T-cell (primary cell): ENCODE measurements around the gene ARHGAP6. TPM values are rescaled to one million over a fixed set of nuclear protein-coding genes. Genes with fewer than 3 reads are reported as not detected.

Experiments used
- ATAC-seq, 4 experiments: fragments of 200-7000 bp in 3 of 4; fragments of 150-1000 bp in 1 of 4; cut with Tn5 transposase; replicated peaks in 1 of 4; 1 replicate in 3 of 4; 2 replicates in 1 of 4; pipeline ENCODE4 v1.10.0; 2021; ENCODE audit warnings: moderate library complexity in 3 of 4, mild to moderate bottlenecking in 2 of 4, moderate number of reproducible peaks in 1 of 4
- CTCF ChIA-PET, 2 donors: fragments of 300-600 bp; sonication (Branson Sonifier 250); formaldehyde crosslinking; loops; one replicate each; lab custom pipeline; 2022; ENCODE audit warnings: antibody characterized with exemption in 2 of 2; lab: Charles Lee
- POLR2A ChIA-PET, 2 donors: fragments of 300-600 bp; sonication (Branson Sonifier 250); formaldehyde crosslinking; loops; one replicate each; lab custom pipeline; 2022; ENCODE audit warnings: antibody characterized with exemption in 2 of 2; lab: Charles Lee
- DNase-seq, 35 experiments: peaks; one replicate each; pipeline versions ENCODE4 v3.0.0 to v3.0.0-alpha.2; 2013 to 2023
- H3K27ac ChIP-seq: one replicate; pipeline ENCODE4 v1.5.1; 2013; ENCODE audit warnings: low read length
- H3K27me3 ChIP-seq, 2 experiments: replicated peaks in 1 of 2; 1 replicate in 1 of 2; 2 replicates in 1 of 2; pipeline versions ENCODE4 v1.6.1 to v1.7.0; 2013; ENCODE audit warnings: low read length in 1 of 2, mixed read lengths in 1 of 2; ENCODE audit not compliant: control insufficient read depth in 2 of 2, insufficient read depth in 2 of 2; ENCODE audit errors: extremely low read depth in 1 of 2
- H3K36me3 ChIP-seq, 2 donors: 1 replicate in 1 of 2; 2 replicates in 1 of 2; pipeline versions ENCODE4 v1.6.1 to v1.7.0; 2013; ENCODE audit warnings: low read length in 1 of 2; ENCODE audit not compliant: control insufficient read depth in 2 of 2, insufficient read depth in 1 of 2; ENCODE audit errors: extremely low read depth in 1 of 2
- H3K4me1 ChIP-seq, 2 experiments: 1 replicate in 1 of 2; 2 replicates in 1 of 2; pipeline versions ENCODE4 v1.6.1 to v1.7.0; 2013; ENCODE audit warnings: low read length in 2 of 2, mixed read lengths in 1 of 2; ENCODE audit not compliant: insufficient read depth in 2 of 2, control insufficient read depth in 1 of 2; ENCODE audit errors: extremely low read depth in 1 of 2
- H3K4me3 ChIP-seq, 2 donors: 1 replicate in 1 of 2; 2 replicates in 1 of 2; pipeline versions ENCODE4 v1.5.1 to v1.7.0; 2013; ENCODE audit warnings: mild to moderate bottlenecking in 2 of 2, low read length in 1 of 2, moderate library complexity in 1 of 2; ENCODE audit not compliant: control insufficient read depth in 1 of 2; ENCODE audit errors: extremely low read depth in 1 of 2
- H3K9me3 ChIP-seq: 2 replicates; pipeline ENCODE4 v1.7.0; 2013
- H3K27ac Mint-ChIP-seq, 2 donors: one replicate each; pipeline ENCODE4 v1.8.0; 2020 to 2021; ENCODE audit warnings: mild to moderate bottlenecking in 2 of 2, mixed read lengths in 2 of 2
- H3K27me3 Mint-ChIP-seq, 2 donors: one replicate each; pipeline ENCODE4 v1.8.0; 2021 to 2022; ENCODE audit warnings: mixed read lengths in 2 of 2
- H3K36me3 Mint-ChIP-seq: one replicate; pipeline ENCODE4 v1.8.0; 2021; ENCODE audit warnings: mixed read lengths
- H3K4me1 Mint-ChIP-seq, 3 donors: one replicate each; pipeline ENCODE4 v1.8.0; 2020 to 2022; ENCODE audit warnings: mixed read lengths in 3 of 3, mild to moderate bottlenecking in 1 of 3
- H3K4me3 Mint-ChIP-seq, 3 donors: one replicate each; pipeline ENCODE4 v1.8.0; 2020 to 2022; ENCODE audit warnings: mild to moderate bottlenecking in 3 of 3, mixed read lengths in 3 of 3, moderate library complexity in 3 of 3
- H3K9me3 Mint-ChIP-seq, 3 donors: one replicate each; pipeline ENCODE4 v1.8.0; 2020 to 2022; ENCODE audit warnings: mixed read lengths in 3 of 3
- WGBS: methylation state at CpG from one replicate; pipeline ENCODE4 v1.1.5; 2013; ENCODE audit warnings: missing lambda C conversion rate; ENCODE audit not compliant: insufficient coverage; 5-methylcytosine and 5-hydroxymethylcytosine counted together
- total RNA-seq, 35 experiments: library from RNA in 6 of 35; stranded (reverse) in 6 of 35; fragments of 120-200 nt in 1 of 35; gene quantifications; one replicate each; pipeline versions ENCODE4 v1.2.1 to v1.2.4 and lab custom pipeline; 2013 to 2026

ARHGAP6 gene
- total RNA-seq, 5 donors from 2014 or later (not counting 1 experiment from before 2014, with no cell fraction given): 0.09 to 0.13 (median 0.12) TPM; not detected in 2

GRCh38 chrX:11553594-11553993 is 112.1 kb downstream of the ARHGAP6 start:
- Histone ChIP-seq H3K27ac (no peak overlapping the region), H3K36me3 (no peaks in the 10 kb centered on the region), H3K4me3 (no peak overlapping the region), H3K4me1 (no peaks in the 10 kb centered on the region), H3K27me3 (no peaks in the 10 kb centered on the region), H3K9me3 (no peaks in the 10 kb centered on the region)
- Mint-ChIP-seq H3K4me1 (no peaks in the 10 kb centered on the region), H3K9me3 (no peaks in the 10 kb centered on the region), H3K27me3 (peaks cover 9 to 47% of the 10 kb centered on the region in 2 donors), H3K36me3 (no peaks in the 10 kb centered on the region), H3K4me3 (no peak overlapping the region), H3K27ac (no peak overlapping the region)
- ChIA-PET POLR2A (no interaction called here), CTCF (no interaction called here)
- WGBS: no CpG with 5 or more reads among the region's 1 CpG
- ATAC-seq (no peak), DNase-seq (no peak)

- POLR2A ChIA-PET: no interaction called here
- no peaks in the 10 kb centered on the region for H3K9me3 Mint-ChIP-seq
- no peaks in the 10 kb centered on the region for H3K36me3 Mint-ChIP-seq
- H3K4me3 ChIP-seq: no peak overlapping the region
- no peaks in the 10 kb centered on the region for H3K4me1 ChIP-seq
- H3K27me3 ChIP-seq: no peaks in the 10 kb centered on the region
- peaks cover 9 to 38% of the 10 kb centered on the region in 2 donors for H3K27me3 Mint-ChIP-seq
- H3K27ac ChIP-seq: no peak overlapping the region
- DNase-seq (no peak), ATAC-seq (no peak)
- H3K4me1 Mint-ChIP-seq: no peaks in the 10 kb centered on the region
- no peaks in the 10 kb centered on the region for H3K36me3 ChIP-seq
- no peak overlapping the region for H3K4me3 Mint-ChIP-seq
- no peak overlapping the region for H3K27ac Mint-ChIP-seq
- WGBS: no CpG with 5 or more reads among the region's 1 CpG
- CTCF ChIA-PET: no interaction called here
- no peaks in the 10 kb centered on the region for H3K9me3 ChIP-seq
Measured at GRCh38 chrX:11551151-11551550, 114.6 kb downstream of the ARHGAP6 start.

- H3K9me3 Mint-ChIP-seq: no peaks in the 10 kb centered on the region
- no peaks in the 10 kb centered on the region for H3K4me1 ChIP-seq
- no CpG with 5 or more reads among the region's 2 CpGs for WGBS
- no peaks in the 10 kb centered on the region for H3K9me3 ChIP-seq
- DNase-seq: no peak
- no peaks in the 10 kb centered on the region for H3K36me3 Mint-ChIP-seq
- H3K36me3 ChIP-seq: no peaks in the 10 kb centered on the region
- H3K4me3 ChIP-seq: no peak overlapping the region
- ChIA-PET POLR2A (no interaction called here), CTCF (no interaction called here)
- H3K27me3 Mint-ChIP-seq: peaks cover 0 to 25% of the 10 kb centered on the region in 2 donors
- no peaks in the 10 kb centered on the region for H3K4me1 Mint-ChIP-seq
- no peak for ATAC-seq
- no peak overlapping the region for H3K4me3 Mint-ChIP-seq
- no peak overlapping the region for H3K27ac ChIP-seq
- no peak overlapping the region for H3K27ac Mint-ChIP-seq
- H3K27me3 ChIP-seq: no peaks in the 10 kb centered on the region
Measured at GRCh38 chrX:11546917-11547316, 118.8 kb downstream of the ARHGAP6 start.

- H3K36me3 ChIP-seq: no peaks in the 10 kb centered on the region
- WGBS: no CpG with 5 or more reads among the region's 1 CpG
- H3K4me1 Mint-ChIP-seq: no peaks in the 10 kb centered on the region
- ATAC-seq (peak in 1 of 4 experiments; percentile 36), DNase-seq (no peak)
- no peaks in the 10 kb centered on the region for H3K9me3 Mint-ChIP-seq
- peaks cover 1 to 33% of the 10 kb centered on the region in 2 donors for H3K27me3 Mint-ChIP-seq
- no peak overlapping the region for H3K27ac Mint-ChIP-seq
- H3K9me3 ChIP-seq: no peaks in the 10 kb centered on the region
- no peak overlapping the region for H3K4me3 Mint-ChIP-seq
- H3K4me3 ChIP-seq: no peak overlapping the region
- H3K4me1 ChIP-seq: no peaks in the 10 kb centered on the region
- CTCF ChIA-PET: interaction anchor here in 1 of 2 donors (0.6 kb wide), 1 partner anchor 253 kb away, joined by 4 read pairs; no protein-coding TSS in a partner anchor
- H3K36me3 Mint-ChIP-seq: no peaks in the 10 kb centered on the region
- POLR2A ChIA-PET: no interaction called here
- peaks cover 0 to 2% of the 10 kb centered on the region in 2 experiments for H3K27me3 ChIP-seq
- H3K27ac ChIP-seq: no peak overlapping the region
Measured at GRCh38 chrX:11543249-11543648, 122.5 kb downstream of the ARHGAP6 start.

- Histone ChIP-seq H3K27ac (no peak overlapping the region), H3K9me3 (no peaks in the 10 kb centered on the region), H3K36me3 (no peaks in the 10 kb centered on the region), H3K27me3 (peaks cover 0 to 2% of the 10 kb centered on the region in 2 experiments), H3K4me3 (no peak overlapping the region), H3K4me1 (no peaks in the 10 kb centered on the region)
- POLR2A ChIA-PET: no interaction called here
- no peaks in the 10 kb centered on the region for H3K4me1 Mint-ChIP-seq
- H3K27me3 Mint-ChIP-seq: peaks cover 1 to 33% of the 10 kb centered on the region in 2 donors
- no peak overlapping the region for H3K4me3 Mint-ChIP-seq
- WGBS: no CpG with 5 or more reads among the region's 1 CpG
- H3K27ac Mint-ChIP-seq: no peak overlapping the region
- H3K9me3 Mint-ChIP-seq: no peaks in the 10 kb centered on the region
- DNase-seq: no peak
- no peaks in the 10 kb centered on the region for H3K36me3 Mint-ChIP-seq
- ATAC-seq: no peak
- CTCF ChIA-PET: interaction anchor here (0.6 kb wide), 2 partner anchors 83 to 155 kb away, joined by 3 to 4 read pairs; no protein-coding TSS in a partner anchor
Measured at GRCh38 chrX:11541510-11541909, 124.2 kb downstream of the ARHGAP6 start.

GRCh38 chrX:11540532-11541377 is 125.0 kb downstream of the ARHGAP6 start:
- Histone ChIP-seq H3K27ac (no peak overlapping the region), H3K4me3 (no peak overlapping the region), H3K27me3 (peaks cover 0 to 2% of the 10 kb centered on the region in 2 experiments), H3K9me3 (no peaks in the 10 kb centered on the region), H3K4me1 (no peaks in the 10 kb centered on the region), H3K36me3 (no peaks in the 10 kb centered on the region)
- Mint-ChIP-seq H3K4me3 (no peak overlapping the region), H3K9me3 (no peaks in the 10 kb centered on the region), H3K4me1 (no peaks in the 10 kb centered on the region), H3K27me3 (peaks cover 1 to 33% of the 10 kb centered on the region in 2 donors), H3K27ac (no peak overlapping the region), H3K36me3 (no peaks in the 10 kb centered on the region)
- ChIA-PET POLR2A (no interaction called here), CTCF (interaction anchor here in 1 of 2 donors (0.6 kb wide), 1 partner anchor 155 kb away, joined by 3 read pairs; no protein-coding TSS in a partner anchor)
- ATAC-seq (no peak), DNase-seq (no peak)
- 100% methylated on average over 1 of the region's 4 CpGs for WGBS
